HG03575 (cell line): ENCODE results near the gene KLHL25.
"Not testable (repeated sequence)": the region's sequence is repeated elsewhere in the genome, so short reads cannot be mapped to it uniquely, and the experiment has no call there.

Source experiments
- ATAC-seq: cut with Tn5 transposase; IDR thresholded peaks from one replicate; pipeline ENCODE4 v1.9.1; 2021; ENCODE audit not compliant: unreplicated experiment, insufficient number of reproducible peaks, low FRiP score; ENCODE audit errors: extremely low read depth

The KLHL25 gene

GRCh38 chr15:85813234-85813633 is 18.5 kb upstream of the KLHL25 start:
- ATAC-seq: no peak

- no peak for ATAC-seq
Measured at GRCh38 chr15:85810075-85810474, 15.3 kb upstream of the KLHL25 start.

GRCh38 chr15:85805420-85805819 is 10.7 kb upstream of the KLHL25 start:
- no peak for ATAC-seq

- ATAC-seq: no peak
Measured at GRCh38 chr15:85804481-85805170, 9.9 kb upstream of the KLHL25 start.

GRCh38 chr15:85802617-85803016 is 7.9 kb upstream of the KLHL25 start:
- not testable (repeated sequence) for ATAC-seq

- ATAC-seq: no peak
Measured at GRCh38 chr15:85800478-85801123, 5.9 kb upstream of the KLHL25 start.

- not testable (repeated sequence) for ATAC-seq
Measured at GRCh38 chr15:85796371-85796770, 1.6 kb upstream of the KLHL25 start.

- ATAC-seq: no peak
Measured at GRCh38 chr15:85795337-85796305, 896 bp upstream of the KLHL25 start.

GRCh38 chr15:85793641-85794597 is 806 bp downstream of the KLHL25 start:
- no peak for ATAC-seq

GRCh38 chr15:85792912-85793590 is 1.7 kb downstream of the KLHL25 start:
- ATAC-seq: no peak

GRCh38 chr15:85792102-85792731 is 2.5 kb downstream of the KLHL25 start:
- ATAC-seq: no peak

- ATAC-seq: no peak
Measured at GRCh38 chr15:85789496-85789875, 5.2 kb downstream of the KLHL25 start.

GRCh38 chr15:85788771-85789495 is 5.8 kb downstream of the KLHL25 start:
- ATAC-seq: no peak

GRCh38 chr15:85786781-85787114 is 8.0 kb downstream of the KLHL25 start:
- ATAC-seq: no peak

GRCh38 chr15:85785887-85786780 is 8.6 kb downstream of the KLHL25 start:
- ATAC-seq: no peak

GRCh38 chr15:85782064-85782463 is 12.7 kb downstream of the KLHL25 start:
- no peak for ATAC-seq
